AG04449 (cell line): ENCODE results near the gene MAGI1.

Experiments used
- CTCF ChIA-PET: fragments of 350-600 bp; formaldehyde crosslinking; extraction: SDS; loops from one replicate; lab custom pipeline; 2021; ENCODE audit warnings: antibody characterized with exemption; lab: Yijun Ruan, JAX
- POLR2A ChIA-PET: fragments of 400-600, 350-600 bp; formaldehyde crosslinking; extraction: SDS; loops from one replicate; lab custom pipeline; 2020; ENCODE audit warnings: antibody characterized with exemption, inconsistent platforms; lab: Yijun Ruan, JAX
- DNase-seq: peaks from one replicate; pipeline ENCODE4 v3.0.0-alpha.2; 2010; ENCODE audit warnings: low read depth, low spot score
- H3K4me3 ChIP-seq: 2 replicates; pipeline ENCODE4 v1.5.1; 2011; ENCODE audit warnings: low read depth, mild to moderate bottlenecking, control low read depth, low read length
- CTCF ChIP-seq: IDR thresholded peaks from one replicate; pipeline ENCODE4 v1.5.1; 2011; ENCODE audit warnings: mild to moderate bottlenecking, moderate library complexity, low read length, control low read depth, inconsistent platforms; ENCODE audit not compliant: insufficient read depth; ENCODE audit errors: missing control alignments

MAGI1 gene

GRCh38 chr3:65992106-65992505, 46.6 kb downstream of the MAGI1 start:
- no peak overlapping the region for H3K4me3 ChIP-seq
- no peak for TF ChIP-seq CTCF
- CTCF ChIA-PET: interaction anchor here (1.2 kb wide), 1 partner anchor 19 kb away, joined by 3 read pairs; no protein-coding TSS in a partner anchor
- DNase-seq: no peak
- POLR2A ChIA-PET: interaction anchor here (1.9 kb wide), 1 partner anchor 103 kb away, joined by 5 read pairs; no protein-coding TSS in a partner anchor

DNA sequence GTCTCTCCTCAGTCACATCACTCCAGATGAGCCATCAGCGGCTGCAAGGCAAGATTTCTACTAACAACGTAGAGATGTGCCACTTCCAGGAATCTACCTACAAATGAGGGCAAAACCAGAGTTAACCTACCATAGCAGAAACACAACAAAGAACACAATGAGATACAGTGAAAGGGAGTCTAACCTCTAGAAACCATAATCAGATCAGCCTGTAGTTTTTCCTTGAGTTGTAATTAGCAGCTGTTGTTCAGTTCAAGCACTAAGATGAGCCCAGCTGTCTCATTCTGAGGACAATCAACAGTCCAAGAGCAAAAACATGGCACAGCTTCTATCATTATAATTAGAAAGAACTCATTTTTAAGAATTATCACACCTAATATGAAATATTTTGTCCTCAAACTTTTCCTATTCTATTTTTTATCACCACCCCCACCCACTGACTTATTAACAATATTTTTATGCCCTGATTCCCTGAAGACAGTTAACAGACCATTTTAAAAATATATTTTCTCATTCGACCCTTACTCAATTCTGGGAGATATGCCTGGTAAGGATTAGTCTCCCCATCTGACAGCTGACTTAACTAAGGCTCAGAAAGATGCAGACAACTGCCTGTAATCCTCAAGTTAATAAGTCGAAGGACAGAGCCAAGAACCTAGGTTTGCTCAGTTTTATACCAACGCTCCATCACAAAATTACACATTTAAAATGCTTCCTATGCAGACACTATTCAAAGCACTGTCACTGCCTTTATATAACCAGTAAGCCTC, 50.1 kb downstream of the MAGI1 start:
- ChIA-PET POLR2A (no interaction called here), CTCF (interaction anchor here (1.0 to 1.3 kb wide), 2 partner anchors 9 to 12 kb away, joined by 3 read pairs; no protein-coding TSS in a partner anchor)
- DNase-seq: no peak
- TF ChIP-seq CTCF: no peak
- no peak overlapping the region for H3K4me3 ChIP-seq

DNA sequence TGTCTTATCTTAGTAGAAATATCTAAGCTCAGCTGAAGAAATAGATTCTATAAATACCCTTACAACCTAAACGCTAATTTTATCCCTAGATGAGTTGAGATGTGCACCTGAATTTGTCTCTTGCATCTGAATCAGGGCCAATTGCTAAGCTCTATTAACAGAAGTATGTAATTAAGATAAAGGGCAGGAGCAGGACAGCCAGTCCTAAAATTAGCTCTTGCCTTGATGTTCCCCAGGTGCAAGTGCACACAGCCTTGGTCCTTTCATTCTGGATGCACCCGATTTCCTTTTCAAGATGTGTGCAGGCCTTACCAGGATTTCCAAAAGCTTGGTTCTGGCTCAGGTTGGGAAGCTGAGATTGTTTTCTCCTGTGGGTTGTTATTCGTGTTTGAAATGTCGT, 52.4 kb downstream of the MAGI1 start:
- POLR2A ChIA-PET: no interaction called here
- no peak overlapping the region for H3K4me3 ChIP-seq
- CTCF ChIA-PET: interaction anchor here (1.3 kb wide), 1 partner anchor 201 kb away, joined by 3 read pairs; no protein-coding TSS in a partner anchor
- TF ChIP-seq CTCF: no peak
- DNase-seq: no peak

DNA sequence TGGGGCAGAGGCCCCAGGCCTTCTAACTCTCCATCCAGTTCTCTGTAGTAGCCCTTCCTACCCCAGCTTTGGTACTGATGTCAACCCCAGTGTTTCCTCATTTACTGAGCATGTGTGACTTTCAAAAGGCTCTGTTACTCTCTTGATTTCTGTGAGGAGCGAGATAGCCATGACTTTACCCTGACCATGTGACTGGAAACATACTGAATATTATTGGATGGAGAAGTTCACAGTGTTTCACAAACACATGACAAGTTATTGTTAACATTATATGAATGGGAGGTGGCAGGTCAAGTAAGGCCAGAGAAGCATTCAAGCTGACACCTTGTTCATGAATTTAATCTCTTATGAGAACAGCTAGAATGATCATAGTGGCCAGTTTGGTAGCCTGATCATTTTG, 53.7 kb downstream of the MAGI1 start:
- TF ChIP-seq CTCF: no peak
- ChIA-PET POLR2A (no interaction called here), CTCF (no interaction called here)
- no peak overlapping the region for H3K4me3 ChIP-seq
- DNase-seq: no peak

- TF ChIP-seq CTCF: no peak
- no peak for DNase-seq
- POLR2A ChIA-PET: no interaction called here
- no peak overlapping the region for H3K4me3 ChIP-seq
- CTCF ChIA-PET: no interaction called here
Measured at GRCh38 chr3:65983100-65983499, 55.6 kb downstream of the MAGI1 start.

DNA sequence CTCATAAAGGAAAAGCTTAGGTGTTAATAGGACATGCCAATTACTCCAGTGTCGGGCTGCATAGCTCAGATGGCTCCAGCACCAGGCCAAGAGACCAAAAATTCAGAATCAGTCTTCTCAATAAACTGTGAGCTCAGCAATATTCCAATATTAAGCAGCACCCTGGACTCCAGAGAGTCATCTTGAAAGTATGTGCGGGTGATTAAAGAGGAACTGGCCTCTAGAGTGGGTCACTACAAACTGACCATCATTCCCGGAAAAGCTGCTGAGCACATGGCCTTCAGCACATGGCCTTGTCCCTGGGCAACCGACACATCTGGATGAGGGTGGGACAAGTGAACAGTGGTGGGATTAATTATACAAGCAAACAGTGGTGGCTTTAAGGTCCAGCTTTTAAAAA, 59.0 kb downstream of the MAGI1 start:
- DNase-seq: no peak
- no peak for TF ChIP-seq CTCF
- no peak overlapping the region for H3K4me3 ChIP-seq
- ChIA-PET CTCF (interaction anchor here (0.9 to 3.9 kb wide), 2 partner anchors 9 to 159 kb away, joined by 3 to 13 read pairs; no protein-coding TSS in a partner anchor), POLR2A (no interaction called here)
